ENCODE data around the gene SUV39H1. TPM values are rescaled to one million over a fixed set of nuclear protein-coding genes. Genes with fewer than 3 reads are reported as not detected.
A peak's percentile ranks its signal among the peaks of the same experiment; 100 is the strongest.

The SUV39H1 gene
- total RNA-seq, 1 experiment from 2014 or later = 17.4 TPM

- in situ Hi-C loops (cut with HindIII; ENCODE audit: low pct_unique_long_range_greater_than_20kb, low sequenced_read_pairs) = no loop called here
- DNase-seq (ENCODE audit: low read depth) = peak; percentile 34
These were observed 7.3 kb downstream of the SUV39H1 start for GRCh38 chrX:48703642-48704481.

GRCh38 chrX:48705871-48706270, 9.3 kb downstream of the SUV39H1 start:
- DNase-seq (ENCODE audit: low read depth) = no peak
- in situ Hi-C loops (cut with HindIII; ENCODE audit: low pct_unique_long_range_greater_than_20kb, low sequenced_read_pairs) = no loop called here

- in situ Hi-C loops (cut with HindIII; ENCODE audit: low pct_unique_long_range_greater_than_20kb, low sequenced_read_pairs) = no loop called here
- no peak for DNase-seq (ENCODE audit: low read depth)
These were observed 13.1 kb downstream of the SUV39H1 start for GRCh38 chrX:48709522-48710112.

- no peak for DNase-seq (ENCODE audit: low read depth)
- in situ Hi-C loops (cut with HindIII; ENCODE audit: low pct_unique_long_range_greater_than_20kb, low sequenced_read_pairs) = no loop called here
These were observed 14.8 kb downstream of the SUV39H1 start for GRCh38 chrX:48711162-48711928.

GRCh38 chrX:48711929-48712505, 15.5 kb downstream of the SUV39H1 start:
- in situ Hi-C loops (cut with HindIII; ENCODE audit: low pct_unique_long_range_greater_than_20kb, low sequenced_read_pairs) = no loop called here
- DNase-seq (ENCODE audit: low read depth) = no peak

- in situ Hi-C loops (cut with HindIII; ENCODE audit: low pct_unique_long_range_greater_than_20kb, low sequenced_read_pairs) = no loop called here
- DNase-seq (ENCODE audit: low read depth) = no peak
These were observed 17.3 kb downstream of the SUV39H1 start for GRCh38 chrX:48713847-48714246.

GRCh38 chrX:48714573-48714972, 18.0 kb downstream of the SUV39H1 start:
- in situ Hi-C loops (cut with HindIII; ENCODE audit: low pct_unique_long_range_greater_than_20kb, low sequenced_read_pairs) = no loop called here
- no peak for DNase-seq (ENCODE audit: low read depth)

- DNase-seq (ENCODE audit: low read depth) = no peak
- in situ Hi-C loops (cut with HindIII; ENCODE audit: low pct_unique_long_range_greater_than_20kb, low sequenced_read_pairs) = no loop called here
These were observed 18.5 kb downstream of the SUV39H1 start for GRCh38 chrX:48715072-48715471.

GRCh38 chrX:48715876-48716502, 19.5 kb downstream of the SUV39H1 start:
- in situ Hi-C loops (cut with HindIII; ENCODE audit: low pct_unique_long_range_greater_than_20kb, low sequenced_read_pairs) = no loop called here

GRCh38 chrX:48719958-48720357, 23.4 kb downstream of the SUV39H1 start:
- in situ Hi-C loops (cut with HindIII; ENCODE audit: low pct_unique_long_range_greater_than_20kb, low sequenced_read_pairs) = no loop called here
- no peak for DNase-seq (ENCODE audit: low read depth)

More at GRCh38 chrX:48715876-48716502, 19.5 kb downstream of the SUV39H1 start:
- DNase-seq (ENCODE audit: low read depth) = no peak

- in situ Hi-C loops (cut with HindIII; ENCODE audit: low pct_unique_long_range_greater_than_20kb, low sequenced_read_pairs) = no loop called here
- no peak for DNase-seq (ENCODE audit: low read depth)
These were observed 24.2 kb downstream of the SUV39H1 start for GRCh38 chrX:48720577-48721250.

GRCh38 chrX:48721916-48722315, 25.4 kb downstream of the SUV39H1 start:
- no peak for DNase-seq (ENCODE audit: low read depth)
- in situ Hi-C loops (cut with HindIII; ENCODE audit: low pct_unique_long_range_greater_than_20kb, low sequenced_read_pairs) = no loop called here

GRCh38 chrX:48726596-48726995, 30.1 kb downstream of the SUV39H1 start:
- in situ Hi-C loops (cut with HindIII; ENCODE audit: low pct_unique_long_range_greater_than_20kb, low sequenced_read_pairs) = no loop called here
- no peak for DNase-seq (ENCODE audit: low read depth)

- in situ Hi-C loops (cut with HindIII; ENCODE audit: low pct_unique_long_range_greater_than_20kb, low sequenced_read_pairs) = no loop called here
- no peak for DNase-seq (ENCODE audit: low read depth)
These were observed 32.1 kb downstream of the SUV39H1 start for GRCh38 chrX:48728653-48729052.

- no peak for DNase-seq (ENCODE audit: low read depth)
- in situ Hi-C loops (cut with HindIII; ENCODE audit: low pct_unique_long_range_greater_than_20kb, low sequenced_read_pairs) = no loop called here
These were observed 39.8 kb downstream of the SUV39H1 start for GRCh38 chrX:48736303-48736702.

- in situ Hi-C loops (cut with HindIII; ENCODE audit: low pct_unique_long_range_greater_than_20kb, low sequenced_read_pairs) = no loop called here
- DNase-seq (ENCODE audit: low read depth) = no peak
These were observed 40.3 kb downstream of the SUV39H1 start for GRCh38 chrX:48736878-48737212.

GRCh38 chrX:48737213-48737938, 40.8 kb downstream of the SUV39H1 start:
- in situ Hi-C loops (cut with HindIII; ENCODE audit: low pct_unique_long_range_greater_than_20kb, low sequenced_read_pairs) = no loop called here
- peak; percentile 90 for DNase-seq (ENCODE audit: low read depth)
